Left lung (tissue), 10 donors: ENCODE results near the gene TRIM37. TPM values are rescaled to one million over a fixed set of nuclear protein-coding genes. Genes with fewer than 3 reads are reported as not detected.

Experiments used
- ATAC-seq: fragments of 200-7000 bp; cut with Tn5 transposase; one replicate; pipeline ENCODE4 v1.9.1; 2020; ENCODE audit warnings: moderate library complexity
- DNase-seq, 4 donors: peaks; one replicate each; pipeline ENCODE4 v3.0.0-alpha.2; 2013 to 2020
- H3K27ac ChIP-seq, 2 donors: fragments of 200-600 bp; sonication (generic) in 1 of 2; one replicate each; pipeline versions ENCODE4 v1.5.0 to v1.8.0; 2020 to 2021
- H3K27me3 ChIP-seq, 2 donors: fragments of 200-600 bp; sonication (generic) in 1 of 2; one replicate each; pipeline versions ENCODE4 v1.5.0 to v1.8.0; 2020 to 2021
- H3K36me3 ChIP-seq, 2 donors: fragments of 200-600 bp; sonication (generic) in 1 of 2; one replicate each; pipeline versions ENCODE4 v1.5.0 to v1.8.0; 2020 to 2021
- H3K4me1 ChIP-seq, 2 donors: fragments of 200-600 bp; one replicate each; pipeline ENCODE4 v1.8.0; 2021
- H3K4me3 ChIP-seq, 2 donors: fragments of 200-600 bp; sonication (generic) in 1 of 2; one replicate each; pipeline versions ENCODE4 v1.5.0 to v1.8.0; 2020 to 2021; ENCODE audit warnings: mild to moderate bottlenecking in 1 of 2
- H3K9me3 ChIP-seq, 2 donors: fragments of 200-600 bp; sonication (generic) in 1 of 2; one replicate each; pipeline versions ENCODE4 v1.5.0 to v1.8.0; 2020 to 2021
- CTCF ChIP-seq, 2 donors: fragments of 200-600 bp; sonication (generic) in 1 of 2; IDR thresholded peaks; one replicate each; pipeline versions ENCODE4 v1.5.0 to v1.8.0; 2021; ENCODE audit warnings: antibody characterized with exemption in 2 of 2
- intact Hi-C, 2 donors: fragments of 100-400 bp; cut with DNase I; formaldehyde crosslinking; loops; one replicate each; pipeline versions ENCODE4 v1.11.2 to v1.14.2; 2022
- polyA plus RNA-seq, 6 donors: library from polyadenylated mRNA; unstranded; fragments of 120-200 nt; gene quantifications; one replicate each; pipeline ENCODE4 v1.2.1, GENCODE V29; 2013; ENCODE audit not compliant: insufficient read length in 6 of 6
- total RNA-seq, 2 donors: library from RNA; stranded (reverse); fragmentation: NEBNext Ultra II Directional; extraction: Animal tissue kit (Norgen Biotek cat#: 25700); gene quantifications; one replicate each; pipeline ENCODE4 v1.2.1, GENCODE V29; 2021
- donor health status: DM: no; HTN: yes; CAD: no.
- donor health status: DM: no; HTN: no; CAD: no.

TRIM37 gene
- total and polyA plus RNA-seq, 8 donors = 17.0 to 23.3 (median 21.4) TPM

- DNase-seq = no peak
- Histone ChIP-seq H3K36me3 (peaks cover 0 to 6% of the 10 kb centered on the region in 2 donors), H3K4me1 (peaks cover 8% of the 10 kb centered on the region in 2 donors), H3K4me3 (no peak overlapping the region), H3K27ac (peak overlapping the region in 1 of 2 donors; percentile 5), H3K27me3 (no peaks in the 10 kb centered on the region), H3K9me3 (no peaks in the 10 kb centered on the region)
- ATAC-seq = no peak
- TF ChIP-seq CTCF (IDR thresholded peaks at IDR 0.05) = no peak
- intact Hi-C loops = no loop called here
Measured at GRCh38 chr17:59111539-59111938, 4.9 kb upstream of the TRIM37 start.

- intact Hi-C loops = no loop called here
- no peak overlapping the region for H3K27ac ChIP-seq
- no peaks in the 10 kb centered on the region for H3K27me3 ChIP-seq
- ATAC-seq = no peak
- H3K4me3 ChIP-seq = no peak overlapping the region
- H3K4me1 ChIP-seq = peaks cover 8% of the 10 kb centered on the region in 2 donors
- no peak for DNase-seq
- H3K9me3 ChIP-seq = no peaks in the 10 kb centered on the region
- TF ChIP-seq CTCF (IDR thresholded peaks at IDR 0.05) = no peak
- peaks cover 0 to 6% of the 10 kb centered on the region in 2 donors for H3K36me3 ChIP-seq
Measured at GRCh38 chr17:59110973-59111372, 4.3 kb upstream of the TRIM37 start.

- DNase-seq = no peak
- H3K27ac ChIP-seq = peak overlapping the region in 1 of 2 donors; percentile 96
- H3K36me3 ChIP-seq = peaks cover 0 to 6% of the 10 kb centered on the region in 2 donors
- ATAC-seq = no peak
- peaks cover 8 to 24% of the 10 kb centered on the region in 2 donors for H3K4me1 ChIP-seq
- no peak for TF ChIP-seq CTCF (IDR thresholded peaks at IDR 0.05)
- intact Hi-C loops = no loop called here
- H3K9me3 ChIP-seq = no peaks in the 10 kb centered on the region
- H3K27me3 ChIP-seq = no peaks in the 10 kb centered on the region
- H3K4me3 ChIP-seq = peak overlapping the region in 1 of 2 donors; percentile 79
Measured at GRCh38 chr17:59108400-59109102, 1.9 kb upstream of the TRIM37 start.

GRCh38 chr17:59107306-59107670 is 608 bp upstream of the TRIM37 start:
- peak overlapping the region; percentile 79 to 99 for H3K4me3 ChIP-seq
- DNase-seq (no peak), ATAC-seq (peak; percentile 5)
- peak overlapping the region; percentile 89 to 96 for H3K27ac ChIP-seq
- no peak for TF ChIP-seq CTCF (IDR thresholded peaks at IDR 0.05)
- H3K36me3 ChIP-seq = peaks cover 0 to 18% of the 10 kb centered on the region in 2 donors
- peaks cover 8 to 24% of the 10 kb centered on the region in 2 donors for H3K4me1 ChIP-seq
- no peaks in the 10 kb centered on the region for H3K27me3 ChIP-seq
- no peaks in the 10 kb centered on the region for H3K9me3 ChIP-seq
- intact Hi-C loops = no loop called here

GRCh38 chr17:59105852-59106462 is 723 bp downstream of the TRIM37 start:
- peak overlapping the region; percentile 89 to 96 for H3K27ac ChIP-seq
- peak overlapping the region; percentile 79 to 99 for H3K4me3 ChIP-seq
- intact Hi-C loops = no loop called here
- ATAC-seq (peak; percentile 60), DNase-seq (peak; percentile 27 to 90 (median 52))
- TF ChIP-seq CTCF (IDR thresholded peaks at IDR 0.05) = no peak
- H3K36me3 ChIP-seq = peaks cover 0 to 16% of the 10 kb centered on the region in 2 donors
- H3K9me3 ChIP-seq = no peaks in the 10 kb centered on the region
- H3K27me3 ChIP-seq = no peaks in the 10 kb centered on the region
- peaks cover 8 to 24% of the 10 kb centered on the region in 2 donors for H3K4me1 ChIP-seq
